Dedifferentiated amniotic fluid mesenchymal stem cell (primary cell): ENCODE data around the gene NKAIN2.

Experiments used
- DNase-seq: peaks from one replicate; pipeline ENCODE4 v3.0.0-alpha.2; 2016; ENCODE audit errors: extremely low spot score

The NKAIN2 gene

GRCh38 chr6:124757560-124757959, 953.9 kb downstream of the NKAIN2 start:
- DNase-seq: no peak

GRCh38 chr6:124758663-124759062, 955.0 kb downstream of the NKAIN2 start:
- no peak for DNase-seq

- no peak for DNase-seq
Observed at GRCh38 chr6:124765280-124765679, 961.6 kb downstream of the NKAIN2 start.

GRCh38 chr6:124768224-124768623, 964.6 kb downstream of the NKAIN2 start:
- no peak for DNase-seq

- DNase-seq: no peak
Observed at GRCh38 chr6:124769811-124770544, 966.3 kb downstream of the NKAIN2 start.

- DNase-seq: no peak
Observed at GRCh38 chr6:124770784-124771183, 967.1 kb downstream of the NKAIN2 start.

- no peak for DNase-seq
Observed at GRCh38 chr6:124772733-124773319, 969.2 kb downstream of the NKAIN2 start.

- no peak for DNase-seq
Observed at GRCh38 chr6:124775121-124775520, 971.5 kb downstream of the NKAIN2 start.

GRCh38 chr6:124777863-124778262, 974.2 kb downstream of the NKAIN2 start:
- no peak for DNase-seq

GRCh38 chr6:124780623-124781022, 977.0 kb downstream of the NKAIN2 start:
- no peak for DNase-seq

- DNase-seq: no peak
Observed at GRCh38 chr6:124783344-124783743, 979.7 kb downstream of the NKAIN2 start.

- DNase-seq: no peak
Observed at GRCh38 chr6:124791156-124791555, 987.5 kb downstream of the NKAIN2 start.

GRCh38 chr6:124792386-124792785, 988.7 kb downstream of the NKAIN2 start:
- no peak for DNase-seq

GRCh38 chr6:124793398-124793797, 989.7 kb downstream of the NKAIN2 start:
- DNase-seq: no peak

- no peak for DNase-seq
Observed at GRCh38 chr6:124795643-124796463, 992.2 kb downstream of the NKAIN2 start.

- DNase-seq: no peak
Observed at GRCh38 chr6:124796464-124796970, 992.9 kb downstream of the NKAIN2 start.

GRCh38 chr6:124797224-124797623, 993.6 kb downstream of the NKAIN2 start:
- no peak for DNase-seq

- no peak for DNase-seq
Observed at GRCh38 chr6:124798942-124799496, 995.4 kb downstream of the NKAIN2 start.

GRCh38 chr6:124799638-124800037, 996.0 kb downstream of the NKAIN2 start:
- DNase-seq: no peak

- DNase-seq: no peak
Observed at GRCh38 chr6:124800222-124800621, 996.6 kb downstream of the NKAIN2 start.

GRCh38 chr6:124812067-124812466, 1008.4 kb downstream of the NKAIN2 start:
- no peak for DNase-seq

GRCh38 chr6:124819346-124819745, 1015.7 kb downstream of the NKAIN2 start:
- no peak for DNase-seq
